Small intestine (tissue), 16 donors: ENCODE results near the gene SH3GLB2. TPM values are rescaled to one million over a fixed set of nuclear protein-coding genes. Genes with fewer than 3 reads are reported as not detected.

Experiments used
- DNase-seq, 2 donors: peaks; one replicate each; pipeline versions ENCODE4 v3.0.0 to v3.0.0-alpha.2; 2013
- FAIRE-seq: peaks from 2 replicates; lab custom pipeline; 2012; peaks lifted over from hg19 to GRCh38; lab: Jason Lieb, UNC
- H3K27ac ChIP-seq, 3 donors: one replicate each; pipeline ENCODE4 v1.5.1; 2013; ENCODE audit warnings: low read length in 2 of 3, mild to moderate bottlenecking in 2 of 3, control low read depth in 1 of 3, inconsistent platforms in 1 of 3, low read depth in 1 of 3, moderate library complexity in 1 of 3
- H3K27me3 ChIP-seq, 3 donors: one replicate each; pipeline ENCODE4 v1.6.1; 2013; ENCODE audit warnings: low read length in 3 of 3, inconsistent platforms in 1 of 3; ENCODE audit not compliant: control insufficient read depth in 3 of 3, insufficient read depth in 3 of 3
- H3K36me3 ChIP-seq, 3 donors: one replicate each; pipeline ENCODE4 v1.6.1; 2013; ENCODE audit warnings: low read length in 3 of 3, inconsistent platforms in 1 of 3, low read depth in 1 of 3, mild to moderate bottlenecking in 1 of 3, moderate library complexity in 1 of 3; ENCODE audit not compliant: control insufficient read depth in 3 of 3, insufficient read depth in 2 of 3
- H3K4me1 ChIP-seq, 3 donors: one replicate each; pipeline ENCODE4 v1.6.1; 2013; ENCODE audit warnings: low read length in 2 of 3, inconsistent platforms in 1 of 3, low read depth in 1 of 3, mild to moderate bottlenecking in 1 of 3, moderate library complexity in 1 of 3; ENCODE audit not compliant: control insufficient read depth in 3 of 3, insufficient read depth in 2 of 3
- H3K4me3 ChIP-seq, 3 donors: one replicate each; pipeline ENCODE4 v1.5.1; 2013; ENCODE audit warnings: low read length in 3 of 3, control low read depth in 1 of 3, inconsistent platforms in 1 of 3, low read depth in 1 of 3, mild to moderate bottlenecking in 1 of 3, moderate library complexity in 1 of 3
- H3K9me3 ChIP-seq, 2 donors: one replicate each; pipeline ENCODE4 v1.6.1; 2013; ENCODE audit warnings: low read depth in 1 of 2, low read length in 1 of 2; ENCODE audit not compliant: control insufficient read depth in 2 of 2, insufficient read depth in 1 of 2
- WGBS, 3 donors: extraction: QIAGEN DNeasy Blood & Tissue Kit; methylation state at CpG; one replicate each; pipeline ENCODE4 v1.1.7; 2013; 5-methylcytosine and 5-hydroxymethylcytosine counted together
- long read RNA-seq, 10 donors: transcript quantifications; one replicate each; lab custom pipeline, GENCODE V29; 2026
- polyA plus RNA-seq, 4 donors: library from polyadenylated mRNA; stranded (reverse) in 3 of 4; unstranded in 1 of 4; fragments of 200-250 nt in 3 of 4; fragments of 120-200 nt in 1 of 4; gene quantifications; one replicate each; pipeline versions ENCODE4 v1.2.1 to v1.2.3, GENCODE V29; 2013
- donor health status: healthy with polysubstance abuse.
- donor health status: control.
- donor health status: control.
- donor health status: Bipolar disorder and iron deficiency.
- donor health status: healthy.

Gene SH3GLB2
- polyA plus RNA-seq: 100 to 1,000 TPM in 1 of 4 donors, 10 to 100 TPM in 3; 85.2 to 112 (median 92.3) TPM
- long read RNA-seq, donor 1, full-length matches to known transcripts: 26 of 26 reads
- long read RNA-seq, donor 1, partial matches to known transcripts: 0 of 26 reads
- long read RNA-seq, donor 1, other reads (novel, unspliced or antisense): 0 of 26 reads
- long read RNA-seq, donor 2, full-length matches to known transcripts: 6 of 6 reads
- long read RNA-seq, donor 2, partial matches to known transcripts: 0 of 6 reads
- long read RNA-seq, donor 2, other reads (novel, unspliced or antisense): 0 of 6 reads
- long read RNA-seq, donor 3, transcript SH3GLB2-203 (11 exons, 2,982 nt): major isoform, 7 of 7 reads
- long read RNA-seq, donor 3, partial matches to known transcripts: 0 of 7 reads
- long read RNA-seq, donor 3, other reads (novel, unspliced or antisense): 0 of 7 reads
- long read RNA-seq, donor 4: 0 reads
- long read RNA-seq, donor 5, full-length matches to known transcripts: 4 of 4 reads
- long read RNA-seq, donor 5, partial matches to known transcripts: 0 of 4 reads
- long read RNA-seq, donor 5, other reads (novel, unspliced or antisense): 0 of 4 reads
- long read RNA-seq, donor 6, transcript SH3GLB2-203 (11 exons, 2,982 nt): major isoform, 7 of 8 reads
- long read RNA-seq, donor 6, partial matches to known transcripts: 0 of 8 reads
- long read RNA-seq, donor 6, other reads (novel, unspliced or antisense): 0 of 8 reads
- long read RNA-seq, donor 7: 0 reads
- long read RNA-seq, donor 8, partial matches to known transcripts: 0 of 2 reads
- long read RNA-seq, donor 8, other reads (novel, unspliced or antisense): 0 of 2 reads
- long read RNA-seq, donor 9, full-length matches to known transcripts: 6 of 6 reads
- long read RNA-seq, donor 9, partial matches to known transcripts: 0 of 6 reads
- long read RNA-seq, donor 9, other reads (novel, unspliced or antisense): 0 of 6 reads
- long read RNA-seq, donor 10, full-length matches to known transcripts: 9 of 9 reads
- long read RNA-seq, donor 10, partial matches to known transcripts: 0 of 9 reads
- long read RNA-seq, donor 10, other reads (novel, unspliced or antisense): 0 of 9 reads

GRCh38 chr9:129028192-129028966, at the start of gene SH3GLB2:
SH3GLB2 (minus strand) TSS chr9:129028331; CDS start chr9:129028154, 177 bp downstream.
- no peak for FAIRE-seq
- Histone ChIP-seq H3K4me1 (peaks cover 0 to 24% (median 10%) of the 10 kb centered on the region in 3 donors), H3K4me3 (peak within 1 kb of the TSS; percentile 58 to 69 (median 65)), H3K27ac (peak within 1 kb of the TSS; percentile 12 to 58 (median 24)), H3K9me3 (no peaks in the 10 kb centered on the region), H3K36me3 (peaks cover 0 to 6% (median 0%) of the 10 kb centered on the region in 3 donors), H3K27me3 (no peaks in the 10 kb centered on the region)
- DNase-seq: peak; percentile 90 to 95
- 2 to 5% (median 3%) methylated on average over 20 to 60 of the region's 60 CpGs for WGBS, 3 donors

- no peak for FAIRE-seq
- peaks cover 5 to 45% (median 17%) of the 10 kb centered on the region in 3 donors for H3K4me1 ChIP-seq
These were observed 49.1 kb upstream of the SH3GLB2 start for GRCh38 chr9:129077236-129077635.

GRCh38 chr9:129076640-129077037, 48.5 kb upstream of the SH3GLB2 start:
- FAIRE-seq (no peak), DNase-seq (no peak)
- Histone ChIP-seq H3K27me3 (no peaks in the 10 kb centered on the region), H3K4me1 (peaks cover 2 to 39% (median 12%) of the 10 kb centered on the region in 3 donors), H3K27ac (peak overlapping the region; percentile 74 to 92 (median 90)), H3K36me3 (peaks cover 0 to 12% (median 0%) of the 10 kb centered on the region in 3 donors), H3K9me3 (peaks cover 0 to 5% of the 10 kb centered on the region in 2 donors), H3K4me3 (no peak overlapping the region)
- WGBS, 3 donors: 84 to 90% (median 87%) methylated on average over 11 of the region's 11 CpGs

More at GRCh38 chr9:129077236-129077635, 49.1 kb upstream of the SH3GLB2 start:
- Histone ChIP-seq H3K9me3 (peaks cover 0 to 5% of the 10 kb centered on the region in 2 donors), H3K27ac (peak overlapping the region; percentile 74 to 92 (median 90)), H3K4me3 (no peak overlapping the region), H3K27me3 (no peaks in the 10 kb centered on the region), H3K36me3 (peaks cover 0 to 8% (median 0%) of the 10 kb centered on the region in 3 donors)
- DNase-seq: peak in 1 of 2 donors; percentile 68
- 18 to 65% (median 33%) methylated on average over 10 of the region's 10 CpGs for whole genome bisulfite sequencing, 3 donors

- peaks cover 2 to 38% (median 12%) of the 10 kb centered on the region in 3 donors for H3K4me1 ChIP-seq
- DNase-seq (peak; percentile 82 to 98), FAIRE-seq (no peak)
- 28 to 69% (median 40%) methylated on average over 16 of the region's 16 CpGs for WGBS, 3 donors
- H3K27ac ChIP-seq: peak overlapping the region; percentile 74 to 92 (median 90)
- no peak overlapping the region for H3K4me3 ChIP-seq
- peaks cover 0 to 18% (median 0%) of the 10 kb centered on the region in 3 donors for H3K36me3 ChIP-seq
- H3K27me3 ChIP-seq: no peaks in the 10 kb centered on the region
- H3K9me3 ChIP-seq: peaks cover 0 to 5% of the 10 kb centered on the region in 2 donors
These were observed 48.0 kb upstream of the SH3GLB2 start for GRCh38 chr9:129075996-129076639.

GRCh38 chr9:129074106-129074505, 46.0 kb upstream of the SH3GLB2 start:
- Histone ChIP-seq H3K27me3 (no peaks in the 10 kb centered on the region), H3K4me1 (peaks cover 9 to 54% (median 20%) of the 10 kb centered on the region in 3 donors), H3K4me3 (no peak overlapping the region), H3K27ac (peak overlapping the region in 1 of 3 donors; percentile 48), H3K9me3 (peaks cover 0 to 5% of the 10 kb centered on the region in 2 donors), H3K36me3 (peaks cover 0 to 38% (median 0%) of the 10 kb centered on the region in 3 donors)
- DNase-seq: no peak
- FAIRE-seq: no peak
- WGBS, 3 donors: 86 to 90% (median 88%) methylated on average over 3 of the region's 3 CpGs

- 73 to 85% (median 80%) methylated on average over 8 of the region's 8 CpGs for WGBS, 3 donors
- H3K27ac ChIP-seq: no peak overlapping the region
- peak in 1 of 2 donors; percentile 36 for DNase-seq
These were observed 45.3 kb upstream of the SH3GLB2 start for GRCh38 chr9:129073404-129073803.

GRCh38 chr9:129072171-129072570, 44.0 kb upstream of the SH3GLB2 start:
- Histone ChIP-seq H3K27me3 (no peaks in the 10 kb centered on the region), H3K4me1 (peaks cover 11 to 49% (median 25%) of the 10 kb centered on the region in 3 donors), H3K9me3 (peaks cover 0 to 5% of the 10 kb centered on the region in 2 donors), H3K27ac (no peak overlapping the region), H3K36me3 (peaks cover 0 to 54% (median 10%) of the 10 kb centered on the region in 3 donors), H3K4me3 (no peak overlapping the region)
- FAIRE-seq: no peak
- no peak for DNase-seq
- WGBS, 3 donors: 52 to 64% (median 63%) methylated on average over 9 of the region's 9 CpGs

More at GRCh38 chr9:129073404-129073803, 45.3 kb upstream of the SH3GLB2 start:
- Histone ChIP-seq H3K4me3 (no peak overlapping the region), H3K36me3 (peaks cover 0 to 43% (median 0%) of the 10 kb centered on the region in 3 donors), H3K9me3 (peaks cover 0 to 5% of the 10 kb centered on the region in 2 donors), H3K4me1 (peaks cover 11 to 54% (median 24%) of the 10 kb centered on the region in 3 donors), H3K27me3 (no peaks in the 10 kb centered on the region)
- no peak for FAIRE-seq
